ENCODE results near the gene TRIO.
A peak's percentile ranks its signal among the peaks of the same experiment; 100 is the strongest.

TRIO gene

GRCh38 chr5:14197056-14197455 is 53.9 kb downstream of the TRIO start:
- intact Hi-C loops (cut with DNase I; ENCODE audit: low total_unique reads) = no loop called here

GRCh38 chr5:14199902-14200301 is 56.8 kb downstream of the TRIO start:
- H3K4me1 ChIP-seq = peaks cover 0 to 88% (median 34%) of the 10 kb centered on the region in 4 donors
- intact Hi-C loops (cut with DNase I; ENCODE audit: low total_unique reads) = loop anchor here (10.0 kb wide), 1 partner anchor 65 kb away; no protein-coding TSS in a partner anchor
- peak overlapping the region; percentile 9 to 38 for H3K27ac ChIP-seq

More at GRCh38 chr5:14197056-14197455, 53.9 kb downstream of the TRIO start:
- Histone ChIP-seq H3K27ac (peak overlapping the region; percentile 10 to 39), H3K4me1 (peaks cover 0 to 90% (median 29%) of the 10 kb centered on the region in 4 donors), H3K36me3 (no peaks in the 10 kb centered on the region), H3K4me3 (no peak overlapping the region), H3K27me3 (no peaks in the 10 kb centered on the region), H3K9me3 (no peaks in the 10 kb centered on the region)
- no peak for TF ChIP-seq CTCF (IDR thresholded peaks at IDR 0.05)
- no peak for DNase-seq

GRCh38 chr5:14200312-14200990 is 57.3 kb downstream of the TRIO start:
- Histone ChIP-seq H3K4me3 (no peak overlapping the region), H3K27ac (peak overlapping the region; percentile 9 to 38), H3K4me1 (peaks cover 0 to 92% (median 35%) of the 10 kb centered on the region in 4 donors), H3K36me3 (no peaks in the 10 kb centered on the region), H3K9me3 (no peaks in the 10 kb centered on the region), H3K27me3 (no peaks in the 10 kb centered on the region)
- no peak for DNase-seq
- intact Hi-C loops (cut with DNase I; ENCODE audit: low total_unique reads) = loop anchor here (10.0 kb wide), 1 partner anchor 64 kb away; no protein-coding TSS in a partner anchor
- TF ChIP-seq CTCF (IDR thresholded peaks at IDR 0.05) = no peak

More at GRCh38 chr5:14199902-14200301, 56.8 kb downstream of the TRIO start:
- no peak overlapping the region for H3K4me3 ChIP-seq
- no peaks in the 10 kb centered on the region for H3K36me3 ChIP-seq
- no peak for DNase-seq
- no peaks in the 10 kb centered on the region for H3K9me3 ChIP-seq
- no peak for TF ChIP-seq CTCF (IDR thresholded peaks at IDR 0.05)
- H3K27me3 ChIP-seq = no peaks in the 10 kb centered on the region

GRCh38 chr5:14201325-14202045 is 58.3 kb downstream of the TRIO start:
- intact Hi-C loops (cut with DNase I; ENCODE audit: low total_unique reads) = loop anchor here (10.0 kb wide), 1 partner anchor 63 kb away; no protein-coding TSS in a partner anchor
- peaks cover 0 to 91% (median 31%) of the 10 kb centered on the region in 4 donors for H3K4me1 ChIP-seq
- DNase-seq = no peak

GRCh38 chr5:14202462-14202861 is 59.3 kb downstream of the TRIO start:
- DNase-seq = no peak
- intact Hi-C loops (cut with DNase I; ENCODE audit: low total_unique reads) = loop anchor here (10.0 kb wide), 1 partner anchor 62 kb away; no protein-coding TSS in a partner anchor
- TF ChIP-seq CTCF (IDR thresholded peaks at IDR 0.05) = no peak
- H3K4me3 ChIP-seq = no peak overlapping the region
- no peak overlapping the region for H3K27ac ChIP-seq
- no peaks in the 10 kb centered on the region for H3K9me3 ChIP-seq
- no peaks in the 10 kb centered on the region for H3K27me3 ChIP-seq
- no peaks in the 10 kb centered on the region for H3K36me3 ChIP-seq
- H3K4me1 ChIP-seq = peaks cover 0 to 85% (median 22%) of the 10 kb centered on the region in 4 donors

More at GRCh38 chr5:14201325-14202045, 58.3 kb downstream of the TRIO start:
- H3K36me3 ChIP-seq = no peaks in the 10 kb centered on the region
- H3K27me3 ChIP-seq = no peaks in the 10 kb centered on the region
- H3K9me3 ChIP-seq = no peaks in the 10 kb centered on the region
- H3K27ac ChIP-seq = no peak overlapping the region
- TF ChIP-seq CTCF (IDR thresholded peaks at IDR 0.05) = no peak
- H3K4me3 ChIP-seq = no peak overlapping the region
